Karpas-422 (cell line): ENCODE results near the gene PPP1R3F. TPM values are rescaled to one million over a fixed set of nuclear protein-coding genes. Genes with fewer than 3 reads are reported as not detected.
"Not testable (repeated sequence)": the region's sequence is repeated elsewhere in the genome, so short reads cannot be mapped to it uniquely, and the experiment has no call there.

Experiments used
- DNase-seq: peaks from one replicate; pipeline ENCODE4 v3.0.0-alpha.2; 2015
- H2AFZ ChIP-seq: fragments of 200-600 bp; sonication (generic); 2 replicates; pipeline ENCODE4 v1.6.1; 2014; ENCODE audit warnings: antibody characterized with exemption, low read length, mixed read lengths
- H3K27ac ChIP-seq: fragments of 200-600 bp; sonication (generic); 2 replicates; pipeline ENCODE4 v1.5.1; 2014; ENCODE audit warnings: mild to moderate bottlenecking, low read length, moderate library complexity
- H3K27me3 ChIP-seq: fragments of 200-600 bp; sonication (generic); 2 replicates; pipeline ENCODE4 v1.6.1; 2014; ENCODE audit warnings: low read length, mixed read lengths
- H3K36me3 ChIP-seq: fragments of 200-600 bp; sonication (generic); 2 replicates; pipeline ENCODE4 v1.6.1; 2014; ENCODE audit warnings: low read length, mixed read lengths; ENCODE audit not compliant: insufficient read depth
- H3K4me1 ChIP-seq: fragments of 200-600 bp; sonication (generic); 2 replicates; pipeline ENCODE4 v1.6.1; 2014; ENCODE audit warnings: mild to moderate bottlenecking, low read length, mixed read lengths
- H3K4me2 ChIP-seq: fragments of 200-600 bp; sonication (generic); 2 replicates; pipeline ENCODE4 v1.6.1; 2014; ENCODE audit warnings: low read length, low read depth, mild to moderate bottlenecking; ENCODE audit not compliant: poor library complexity, severe bottlenecking
- H3K4me3 ChIP-seq: fragments of 200-600 bp; sonication (generic); 2 replicates; pipeline ENCODE4 v1.5.1; 2014; ENCODE audit warnings: mild to moderate bottlenecking, antibody characterized with exemption, low read length, mixed read lengths
- H3K79me2 ChIP-seq: fragments of 200-600 bp; sonication (generic); 2 replicates; pipeline ENCODE4 v1.6.1; 2014; ENCODE audit warnings: mild to moderate bottlenecking, low read length, mixed read lengths
- H3K9ac ChIP-seq: fragments of 200-600 bp; sonication (generic); 2 replicates; pipeline ENCODE4 v1.6.0; 2014; ENCODE audit warnings: low read length
- H3K9me2 ChIP-seq: fragments of 200-600 bp; sonication (generic), shearing (Covaris generic); replicated peaks from 2 replicates; pipeline ENCODE4 v1.6.0; 2014; ENCODE audit warnings: mild to moderate bottlenecking, low read length, moderate library complexity; ENCODE audit not compliant: insufficient read depth
- H3K9me3 ChIP-seq: fragments of 300-700, 200-600 bp; sonication (generic); 2 replicates; pipeline ENCODE4 v1.6.1; 2014; ENCODE audit warnings: low read length, mixed read lengths
- H4K20me1 ChIP-seq: fragments of 200-600 bp; sonication (generic); 2 replicates; pipeline ENCODE4 v1.6.1; 2014; ENCODE audit warnings: mild to moderate bottlenecking, antibody characterized with exemption, low read length, low read depth; ENCODE audit not compliant: insufficient read depth
- total RNA-seq: library from RNA; depleted of rRNA; stranded (reverse); fragments of >200 nt; shearing (Covaris generic); gene quantifications from 2 replicates; pipeline ENCODE4 v1.2.3, GENCODE V29; 2014; ENCODE audit warnings: low replicate concordance

Gene PPP1R3F
- total RNA-seq, 1 experiment from 2014 or later = 0.19 TPM

GRCh38 chrX:49303346-49303745, 33.8 kb downstream of the PPP1R3F start, which contains the start of gene GAGE10:
TSS of gene GAGE10 (plus strand) at chrX:49303646. CDS start at chrX:49304860, 1,214 bp downstream.
- no peaks in the 10 kb centered on the region for H3K4me1 ChIP-seq
- no peaks in the 10 kb centered on the region for H3K9me2 ChIP-seq
- no peak within 1 kb of the TSS for H3K9ac ChIP-seq
- no peak within 1 kb of the TSS for H3K4me3 ChIP-seq
- H3K36me3 ChIP-seq = no peaks in the 10 kb centered on the region
- no peak within 1 kb of the TSS for H3K4me2 ChIP-seq
- DNase-seq = no peak
- H2AFZ ChIP-seq = no peak within 1 kb of the TSS
- no peaks in the 10 kb centered on the region for H3K9me3 ChIP-seq
- no peaks in the 10 kb centered on the region for H3K27me3 ChIP-seq
- no peaks in the 10 kb centered on the region for H3K79me2 ChIP-seq
- H4K20me1 ChIP-seq = no peaks in the 10 kb centered on the region
- no peak within 1 kb of the TSS for H3K27ac ChIP-seq

- not testable (repeated sequence) for H4K20me1 ChIP-seq, H3K36me3 ChIP-seq, DNase-seq, H3K27me3 ChIP-seq, H3K9me2 ChIP-seq, H3K27ac ChIP-seq, H3K79me2 ChIP-seq, H3K9me3 ChIP-seq, H3K9ac ChIP-seq, H2AFZ ChIP-seq, H3K4me3 ChIP-seq, H3K4me2 ChIP-seq
- H3K4me1 ChIP-seq = peaks cover 14% of the 10 kb centered on the region
Observed at GRCh38 chrX:49307775-49308174, 38.2 kb downstream of the PPP1R3F start.

DNA sequence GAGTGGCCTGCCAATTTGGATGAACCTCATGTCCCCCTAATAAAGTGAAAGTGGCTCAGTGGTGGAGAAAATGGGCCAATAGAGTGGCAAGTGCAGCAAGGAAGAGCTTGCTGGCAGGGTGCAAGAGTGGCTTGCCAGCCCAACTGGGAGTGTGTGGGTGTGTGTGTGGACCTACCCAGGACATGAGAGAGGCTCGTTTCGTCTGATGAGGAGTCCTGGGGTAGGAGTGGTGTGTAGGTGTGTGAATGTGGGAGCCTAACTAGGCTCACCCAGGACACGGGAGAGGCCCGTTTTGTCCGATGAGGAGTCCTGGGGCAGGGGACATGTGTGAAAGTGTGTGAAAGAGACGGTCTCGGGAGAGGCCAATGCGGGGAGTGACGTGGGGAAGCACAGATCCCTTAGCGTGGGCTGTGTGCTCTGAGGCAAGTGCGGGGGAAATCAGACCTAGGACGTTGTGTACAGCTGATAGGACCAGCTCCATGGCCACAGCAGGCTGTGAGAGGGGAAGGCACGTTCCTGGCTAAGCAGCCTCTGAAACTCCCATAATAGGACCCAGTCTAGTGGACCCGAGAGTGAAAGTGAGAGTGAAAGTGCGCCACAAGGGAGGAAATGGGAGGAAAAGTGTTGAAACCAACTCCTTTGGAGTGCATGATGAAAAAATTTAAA, 39.1 kb downstream of the PPP1R3F start:
- peak overlapping the region; percentile 42 for H3K9ac ChIP-seq
- peak overlapping the region; percentile 63 for H3K4me2 ChIP-seq
- H3K4me1 ChIP-seq = peaks cover 14% of the 10 kb centered on the region
- no peaks in the 10 kb centered on the region for H3K79me2 ChIP-seq
- H3K27ac ChIP-seq = no peak overlapping the region
- peak; percentile 44 for DNase-seq
- no peaks in the 10 kb centered on the region for H4K20me1 ChIP-seq
- H2AFZ ChIP-seq = peak overlapping the region; percentile 92; the same call in 1 of the 2 replicates
- H3K9me2 ChIP-seq = no peaks in the 10 kb centered on the region
- H3K36me3 ChIP-seq = no peaks in the 10 kb centered on the region
- H3K27me3 ChIP-seq = no peaks in the 10 kb centered on the region
- no peaks in the 10 kb centered on the region for H3K9me3 ChIP-seq
- peak overlapping the region; percentile 39; the same call in 1 of the 2 replicates for H3K4me3 ChIP-seq

GRCh38 chrX:49309401-49309981, 39.9 kb downstream of the PPP1R3F start:
- no peaks in the 10 kb centered on the region for H3K27me3 ChIP-seq
- H2AFZ ChIP-seq = peak overlapping the region; percentile 92
- no peaks in the 10 kb centered on the region for H4K20me1 ChIP-seq
- no peaks in the 10 kb centered on the region for H3K36me3 ChIP-seq
- DNase-seq = peak; percentile 53
- no peaks in the 10 kb centered on the region for H3K79me2 ChIP-seq
- peak overlapping the region; percentile 63 for H3K4me2 ChIP-seq
- peak overlapping the region; percentile 42 for H3K9ac ChIP-seq
- H3K9me3 ChIP-seq = no peaks in the 10 kb centered on the region
- no peak overlapping the region for H3K27ac ChIP-seq
- peak overlapping the region; percentile 39 for H3K4me3 ChIP-seq
- no peaks in the 10 kb centered on the region for H3K9me2 ChIP-seq
- peaks cover 14% of the 10 kb centered on the region for H3K4me1 ChIP-seq

DNA sequence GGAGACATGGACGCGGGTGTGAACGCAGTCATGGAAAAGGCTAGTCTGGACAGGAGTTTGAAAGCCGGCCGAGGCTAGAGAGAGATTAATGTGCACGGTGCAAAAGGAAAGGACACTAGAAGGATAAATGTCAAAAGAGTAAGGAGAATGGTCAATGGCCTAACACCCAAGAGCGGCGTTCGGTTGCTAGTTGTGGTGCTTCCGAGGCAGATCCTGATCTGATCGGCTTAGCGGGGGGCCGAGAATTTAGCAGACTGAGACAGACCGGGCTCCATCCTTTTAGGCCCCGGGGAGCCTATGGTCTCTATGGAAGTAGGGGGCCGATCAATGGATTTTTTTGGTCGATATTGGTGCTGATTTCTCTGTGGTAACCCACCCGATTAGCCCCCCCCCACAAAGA, 40.8 kb downstream of the PPP1R3F start:
- Histone ChIP-seq H3K9me2 (no peaks in the 10 kb centered on the region), H3K4me1 (peaks cover 14% of the 10 kb centered on the region), H3K9ac (no peak overlapping the region), H4K20me1 (no peaks in the 10 kb centered on the region), H3K4me2 (no peak overlapping the region), H3K9me3 (no peaks in the 10 kb centered on the region), H3K27ac (no peak overlapping the region), H3K4me3 (no peak overlapping the region), H3K27me3 (no peaks in the 10 kb centered on the region), H3K79me2 (no peaks in the 10 kb centered on the region), H2AFZ (no peak overlapping the region), H3K36me3 (no peaks in the 10 kb centered on the region)
- DNase-seq = no peak

- H3K27me3 ChIP-seq = no peaks in the 10 kb centered on the region
- H3K27ac ChIP-seq = no peak overlapping the region
- no peaks in the 10 kb centered on the region for H3K79me2 ChIP-seq
- no peak overlapping the region for H3K4me2 ChIP-seq
- H3K4me1 ChIP-seq = peaks cover 14% of the 10 kb centered on the region
- H4K20me1 ChIP-seq = no peaks in the 10 kb centered on the region
- H3K4me3 ChIP-seq = no peak overlapping the region
- H3K9ac ChIP-seq = no peak overlapping the region
- H2AFZ ChIP-seq = no peak overlapping the region
- H3K9me3 ChIP-seq = no peaks in the 10 kb centered on the region
- no peaks in the 10 kb centered on the region for H3K9me2 ChIP-seq
- H3K36me3 ChIP-seq = no peaks in the 10 kb centered on the region
- no peak for DNase-seq
Observed at GRCh38 chrX:49312176-49312575, 42.6 kb downstream of the PPP1R3F start.

DNA sequence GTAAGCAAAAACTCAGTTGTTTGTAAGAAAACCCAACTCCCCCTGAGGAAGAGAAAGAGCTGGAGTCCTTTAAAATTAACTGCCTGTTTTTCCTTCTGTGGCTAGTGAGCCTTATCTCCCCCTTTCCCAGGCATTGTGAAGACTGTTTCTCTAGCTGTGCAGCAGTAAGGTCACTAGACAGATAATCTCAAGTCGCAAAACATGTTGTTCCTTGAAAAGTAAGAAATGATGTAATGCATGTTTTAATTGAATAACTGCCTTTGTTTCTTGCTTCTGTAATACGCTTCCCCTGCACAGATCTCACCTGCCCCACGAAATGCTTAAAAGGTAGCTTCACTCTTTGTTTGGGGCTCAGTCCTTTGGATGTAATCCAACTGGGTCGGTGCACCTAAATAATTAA, 46.5 kb downstream of the PPP1R3F start:
- no peak overlapping the region for H3K4me3 ChIP-seq
- H3K36me3 ChIP-seq = no peaks in the 10 kb centered on the region
- no peaks in the 10 kb centered on the region for H3K9me3 ChIP-seq
- H3K4me1 ChIP-seq = no peaks in the 10 kb centered on the region
- H2AFZ ChIP-seq = no peak overlapping the region
- no peak overlapping the region for H3K27ac ChIP-seq
- DNase-seq = no peak
- no peaks in the 10 kb centered on the region for H3K9me2 ChIP-seq
- H3K9ac ChIP-seq = no peak overlapping the region
- no peaks in the 10 kb centered on the region for H3K27me3 ChIP-seq
- H4K20me1 ChIP-seq = no peaks in the 10 kb centered on the region
- H3K79me2 ChIP-seq = no peaks in the 10 kb centered on the region
- no peak overlapping the region for H3K4me2 ChIP-seq

GRCh38 chrX:49321737-49322136, 52.1 kb downstream of the PPP1R3F start, which contains the start of gene GAGE12J:
TSS of gene GAGE12J (plus strand) at chrX:49322037. CDS start at chrX:49323194, 1,157 bp downstream.
- not testable (repeated sequence) for H3K27me3 ChIP-seq, H3K9me2 ChIP-seq, H3K79me2 ChIP-seq, H4K20me1 ChIP-seq, H3K4me1 ChIP-seq, H2AFZ ChIP-seq, H3K36me3 ChIP-seq, H3K27ac ChIP-seq, H3K9ac ChIP-seq, H3K9me3 ChIP-seq, H3K4me2 ChIP-seq, H3K4me3 ChIP-seq, DNase-seq
